GM10266 (cell line): ENCODE data around the gene VSNL1.

Experiments used
- DNase-seq: peaks from one replicate; pipeline ENCODE4 v3.0.0; 2012; ENCODE audit errors: extremely low spot score
- TF ChIP-seq, protein P1 (sequence below): IDR thresholded peaks from 2 replicates; pipeline ENCODE4 v1.5.1; 2012; ENCODE audit warnings: mild to moderate bottlenecking, low read depth; ENCODE audit not compliant: control insufficient read depth, insufficient read depth; ENCODE audit errors: missing control alignments

The VSNL1 gene

DNA sequence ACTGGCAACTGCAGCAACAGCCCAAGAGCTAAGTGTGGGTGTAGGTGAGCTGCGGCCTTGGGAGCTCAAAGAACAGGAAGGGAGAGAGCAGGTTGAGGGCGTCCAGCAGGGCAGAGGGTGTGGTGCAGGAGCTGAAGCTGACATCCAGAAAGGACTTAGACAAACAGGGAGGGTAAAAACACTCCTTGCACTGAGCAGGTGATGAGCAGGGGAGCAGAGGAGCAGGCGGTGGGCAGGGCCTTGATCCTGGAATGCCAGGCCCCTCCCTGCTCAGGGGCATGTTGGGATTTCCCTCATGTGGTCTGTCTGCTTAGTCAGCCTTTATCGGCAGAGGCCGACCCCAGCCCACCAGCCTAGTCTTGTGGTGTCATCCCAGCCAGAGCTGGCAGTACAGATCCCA, 63.6 kb downstream of the VSNL1 start:
- no peak for DNase-seq
- TF ChIP-seq, protein P1, sequence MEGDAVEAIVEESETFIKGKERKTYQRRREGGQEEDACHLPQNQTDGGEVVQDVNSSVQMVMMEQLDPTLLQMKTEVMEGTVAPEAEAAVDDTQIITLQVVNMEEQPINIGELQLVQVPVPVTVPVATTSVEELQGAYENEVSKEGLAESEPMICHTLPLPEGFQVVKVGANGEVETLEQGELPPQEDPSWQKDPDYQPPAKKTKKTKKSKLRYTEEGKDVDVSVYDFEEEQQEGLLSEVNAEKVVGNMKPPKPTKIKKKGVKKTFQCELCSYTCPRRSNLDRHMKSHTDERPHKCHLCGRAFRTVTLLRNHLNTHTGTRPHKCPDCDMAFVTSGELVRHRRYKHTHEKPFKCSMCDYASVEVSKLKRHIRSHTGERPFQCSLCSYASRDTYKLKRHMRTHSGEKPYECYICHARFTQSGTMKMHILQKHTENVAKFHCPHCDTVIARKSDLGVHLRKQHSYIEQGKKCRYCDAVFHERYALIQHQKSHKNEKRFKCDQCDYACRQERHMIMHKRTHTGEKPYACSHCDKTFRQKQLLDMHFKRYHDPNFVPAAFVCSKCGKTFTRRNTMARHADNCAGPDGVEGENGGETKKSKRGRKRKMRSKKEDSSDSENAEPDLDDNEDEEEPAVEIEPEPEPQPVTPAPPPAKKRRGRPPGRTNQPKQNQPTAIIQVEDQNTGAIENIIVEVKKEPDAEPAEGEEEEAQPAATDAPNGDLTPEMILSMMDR, result no peak

DNA sequence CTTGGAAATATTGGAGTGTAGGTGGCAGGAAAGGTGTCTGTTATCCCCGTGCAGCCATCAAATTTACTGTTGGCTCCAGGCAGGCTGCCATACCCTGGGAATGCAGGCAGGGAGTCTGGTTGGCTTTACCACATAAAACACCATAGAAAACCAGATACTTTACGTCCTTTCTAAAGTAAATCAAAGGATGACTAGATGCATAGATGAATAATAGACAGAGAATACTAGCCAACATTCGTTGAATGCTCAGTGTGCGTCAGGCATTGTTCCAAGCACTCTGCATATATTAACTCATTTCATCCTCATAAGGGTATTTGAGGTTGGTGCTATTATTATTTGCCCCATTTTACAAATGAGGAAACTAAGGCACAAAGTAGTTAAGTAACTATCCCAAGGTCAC, 65.2 kb downstream of the VSNL1 start:
- DNase-seq, result no peak
- TF ChIP-seq, protein P1, result no peak

DNA sequence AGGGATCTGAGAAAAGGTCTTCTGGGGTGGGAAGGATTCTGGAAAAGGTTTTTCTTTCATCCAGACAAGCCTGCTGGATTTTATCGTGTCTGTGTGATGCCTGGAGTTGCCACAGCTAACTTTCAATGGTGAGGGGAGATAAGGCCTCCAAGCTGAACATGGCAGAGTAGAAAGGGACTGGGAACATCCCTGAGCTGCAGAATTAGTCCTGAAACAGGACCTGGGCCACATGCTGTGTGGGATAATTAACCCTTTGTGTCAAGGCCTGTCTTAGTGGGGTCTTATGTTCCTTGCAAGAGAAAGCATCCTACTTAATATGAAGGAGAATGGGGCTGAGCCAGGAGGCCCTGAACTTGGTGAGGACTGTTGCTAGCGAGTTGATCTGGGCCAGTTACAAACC, 66.4 kb downstream of the VSNL1 start:
- TF ChIP-seq, protein P1, result no peak
- no peak for DNase-seq

DNA sequence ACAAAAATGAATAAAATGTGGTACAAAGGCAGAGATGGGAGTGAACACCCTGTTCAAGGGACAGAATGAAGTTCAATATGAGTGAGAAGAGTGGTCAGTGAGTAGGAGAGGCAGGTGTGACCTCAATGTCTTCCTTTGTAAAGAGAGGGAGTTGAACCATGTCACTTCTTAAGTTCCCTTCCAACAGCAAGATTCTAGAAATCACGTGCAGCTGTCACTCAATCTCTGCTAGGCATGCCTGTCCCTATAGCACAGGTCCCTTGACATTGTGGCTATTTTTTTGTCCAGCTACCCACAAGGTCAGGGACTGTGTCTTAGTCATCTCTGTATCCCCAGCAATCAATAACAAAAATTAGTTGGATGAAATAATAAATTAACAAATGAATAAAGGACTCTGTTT, 66.9 kb downstream of the VSNL1 start:
- TF ChIP-seq, protein P1, result no peak
- no peak for DNase-seq

DNA sequence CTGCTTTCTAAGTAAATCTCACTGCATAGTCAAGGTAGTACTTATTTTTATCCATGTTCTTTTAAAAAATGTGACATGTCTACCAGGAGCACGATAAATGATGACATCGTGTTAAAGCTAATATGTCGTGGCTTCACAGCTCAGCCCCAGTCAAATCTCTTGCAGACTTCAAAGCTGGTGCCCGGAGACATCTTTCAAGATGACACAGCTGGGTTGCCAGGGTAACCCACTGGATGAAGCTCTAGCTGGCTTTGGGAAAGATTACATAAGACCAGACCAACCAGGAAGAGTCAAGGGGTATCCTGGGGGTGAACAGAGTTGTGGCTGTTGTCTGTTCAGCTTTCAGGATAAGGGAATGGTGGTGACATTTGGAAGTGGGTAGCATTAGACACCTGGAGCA, 67.8 kb downstream of the VSNL1 start:
- no peak for DNase-seq
- TF ChIP-seq, protein P1, result no peak

DNA sequence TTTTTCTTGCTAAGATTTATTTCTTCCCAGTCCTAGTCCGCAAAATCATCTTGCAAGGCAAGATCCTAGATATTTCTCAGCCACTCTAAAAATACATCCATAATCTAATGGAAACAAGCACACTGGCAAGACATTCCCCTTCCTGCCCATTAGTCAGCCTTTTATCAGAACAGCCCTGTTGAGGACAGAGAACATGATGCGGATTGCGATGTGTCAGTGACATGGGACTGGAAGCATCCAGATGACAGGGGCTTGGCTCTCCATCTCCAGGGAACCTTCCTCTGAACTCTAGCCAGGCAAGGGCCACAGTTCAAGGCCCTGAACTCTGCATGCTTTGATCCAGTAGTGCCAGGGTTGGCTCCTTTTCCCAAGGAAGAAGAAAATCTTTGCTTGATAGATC, 70.0 kb downstream of the VSNL1 start:
- TF ChIP-seq, protein P1, result no peak
- no peak for DNase-seq

DNA sequence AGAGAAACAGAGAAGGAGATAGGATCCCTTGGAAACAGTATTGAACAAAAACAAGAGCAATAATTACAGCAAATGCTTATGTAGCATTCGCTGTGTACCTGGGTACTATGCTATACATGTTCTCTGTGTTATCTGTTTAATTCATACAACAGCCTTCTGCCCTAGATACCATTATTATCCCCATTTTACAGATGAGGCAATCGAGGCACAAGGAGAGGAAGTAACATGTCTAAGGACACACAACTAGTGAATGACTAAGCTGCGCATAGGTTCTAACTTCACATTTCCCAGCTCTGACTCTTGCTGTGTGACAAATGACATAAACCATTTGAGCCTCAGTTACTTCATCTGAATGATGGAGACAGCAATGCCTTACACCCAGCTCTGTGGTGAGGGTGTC, 70.5 kb downstream of the VSNL1 start:
- TF ChIP-seq, protein P1, result no peak
- DNase-seq, result no peak
